Measurements from ENCODE around the gene C9orf50.

DNA sequence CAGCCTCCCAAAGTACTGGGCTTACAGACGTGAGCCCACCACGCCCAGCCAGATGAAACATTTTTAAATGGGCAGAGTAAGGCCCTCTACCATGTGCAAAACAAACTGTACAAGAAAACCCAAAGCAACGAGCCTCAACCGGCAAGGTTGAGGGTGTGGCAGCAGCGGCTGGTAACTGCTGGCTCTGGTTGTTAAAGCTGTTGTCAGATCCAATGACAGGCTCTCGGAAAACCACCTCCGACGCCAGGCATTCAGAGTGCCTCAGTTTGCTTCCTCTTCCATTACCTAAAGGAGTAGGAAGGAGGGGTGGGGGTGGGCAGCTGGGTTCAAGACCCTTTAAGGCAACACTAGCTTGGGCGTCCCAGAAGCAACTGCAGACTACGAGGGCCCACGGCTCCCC lies 23.5 kb upstream of the C9orf50 start:
- TF ChIP-seq TAF1 (IDR thresholded peaks at IDR 0.05; ENCODE audit: low read depth) (no peak), RAD21 (IDR thresholded peaks at IDR 0.05; ENCODE audit: low read depth) (no peak), CREB1 (IDR thresholded peaks at IDR 0.05; ENCODE audit: low read depth) (no peak), NFIC (IDR thresholded peaks at IDR 0.05) (no peak), YY1 (IDR thresholded peaks at IDR 0.05; ENCODE audit: low read depth) (no peak), EGR1 (IDR thresholded peaks at IDR 0.05) (no peak), EP300 (IDR thresholded peaks at IDR 0.05; ENCODE audit: borderline replicate concordance) (no peak), CEBPB (IDR thresholded peaks at IDR 0.05) (no peak)
- TF ChIP-seq, protein P1, sequence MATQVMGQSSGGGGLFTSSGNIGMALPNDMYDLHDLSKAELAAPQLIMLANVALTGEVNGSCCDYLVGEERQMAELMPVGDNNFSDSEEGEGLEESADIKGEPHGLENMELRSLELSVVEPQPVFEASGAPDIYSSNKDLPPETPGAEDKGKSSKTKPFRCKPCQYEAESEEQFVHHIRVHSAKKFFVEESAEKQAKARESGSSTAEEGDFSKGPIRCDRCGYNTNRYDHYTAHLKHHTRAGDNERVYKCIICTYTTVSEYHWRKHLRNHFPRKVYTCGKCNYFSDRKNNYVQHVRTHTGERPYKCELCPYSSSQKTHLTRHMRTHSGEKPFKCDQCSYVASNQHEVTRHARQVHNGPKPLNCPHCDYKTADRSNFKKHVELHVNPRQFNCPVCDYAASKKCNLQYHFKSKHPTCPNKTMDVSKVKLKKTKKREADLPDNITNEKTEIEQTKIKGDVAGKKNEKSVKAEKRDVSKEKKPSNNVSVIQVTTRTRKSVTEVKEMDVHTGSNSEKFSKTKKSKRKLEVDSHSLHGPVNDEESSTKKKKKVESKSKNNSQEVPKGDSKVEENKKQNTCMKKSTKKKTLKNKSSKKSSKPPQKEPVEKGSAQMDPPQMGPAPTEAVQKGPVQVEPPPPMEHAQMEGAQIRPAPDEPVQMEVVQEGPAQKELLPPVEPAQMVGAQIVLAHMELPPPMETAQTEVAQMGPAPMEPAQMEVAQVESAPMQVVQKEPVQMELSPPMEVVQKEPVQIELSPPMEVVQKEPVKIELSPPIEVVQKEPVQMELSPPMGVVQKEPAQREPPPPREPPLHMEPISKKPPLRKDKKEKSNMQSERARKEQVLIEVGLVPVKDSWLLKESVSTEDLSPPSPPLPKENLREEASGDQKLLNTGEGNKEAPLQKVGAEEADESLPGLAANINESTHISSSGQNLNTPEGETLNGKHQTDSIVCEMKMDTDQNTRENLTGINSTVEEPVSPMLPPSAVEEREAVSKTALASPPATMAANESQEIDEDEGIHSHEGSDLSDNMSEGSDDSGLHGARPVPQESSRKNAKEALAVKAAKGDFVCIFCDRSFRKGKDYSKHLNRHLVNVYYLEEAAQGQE (IDR thresholded peaks at IDR 0.05; ENCODE audit: low read depth) = no peak
- TF ChIP-seq, protein P2, sequence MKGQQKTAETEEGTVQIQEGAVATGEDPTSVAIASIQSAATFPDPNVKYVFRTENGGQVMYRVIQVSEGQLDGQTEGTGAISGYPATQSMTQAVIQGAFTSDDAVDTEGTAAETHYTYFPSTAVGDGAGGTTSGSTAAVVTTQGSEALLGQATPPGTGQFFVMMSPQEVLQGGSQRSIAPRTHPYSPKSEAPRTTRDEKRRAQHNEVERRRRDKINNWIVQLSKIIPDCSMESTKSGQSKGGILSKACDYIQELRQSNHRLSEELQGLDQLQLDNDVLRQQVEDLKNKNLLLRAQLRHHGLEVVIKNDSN (IDR thresholded peaks at IDR 0.05) = no peak
- TF ChIP-seq, protein P3, sequence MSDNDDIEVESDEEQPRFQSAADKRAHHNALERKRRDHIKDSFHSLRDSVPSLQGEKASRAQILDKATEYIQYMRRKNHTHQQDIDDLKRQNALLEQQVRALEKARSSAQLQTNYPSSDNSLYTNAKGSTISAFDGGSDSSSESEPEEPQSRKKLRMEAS (IDR thresholded peaks at IDR 0.05) = no peak

All from Ishikawa (cell line).